Neural cell (in vitro differentiated cells): ENCODE measurements around the gene PDE6D. TPM values are rescaled to one million over a fixed set of nuclear protein-coding genes. Genes with fewer than 3 reads are reported as not detected.

Source experiments
- H2AFZ ChIP-seq: fragments of 200-600, 300-800 bp; sonication (generic), shearing (Covaris generic); 2 replicates; pipeline ENCODE4 v1.6.0; 2014; ENCODE audit warnings: low read depth, mild to moderate bottlenecking, antibody characterized with exemption, low read length, moderate library complexity
- H3F3A ChIP-seq: fragments of 200-600 bp; shearing (Covaris generic); 2 replicates; pipeline ENCODE4 v1.6.1; 2016; ENCODE audit warnings: mild to moderate bottlenecking, moderate library complexity, mixed read lengths, antibody characterized with exemption, low read length; ENCODE audit not compliant: insufficient read depth, poor library complexity, severe bottlenecking
- H3K27ac ChIP-seq: fragments of 200-600, 300-800 bp; sonication (generic), shearing (Covaris generic); 2 replicates; pipeline ENCODE4 v1.5.1; 2014; ENCODE audit warnings: mild to moderate bottlenecking, low read length, moderate library complexity
- H3K27me3 ChIP-seq: fragments of 300-800, 200-600 bp; sonication (generic), shearing (Covaris generic); 2 replicates; pipeline ENCODE4 v1.6.0; 2014; ENCODE audit warnings: mild to moderate bottlenecking, low read depth, low read length, moderate library complexity; ENCODE audit not compliant: insufficient read depth
- H3K36me3 ChIP-seq: fragments of 300-800, 200-600 bp; sonication (generic), shearing (Covaris generic); 2 replicates; pipeline ENCODE4 v1.5.1; 2014; ENCODE audit warnings: mild to moderate bottlenecking, antibody characterized with exemption, low read length, moderate library complexity; ENCODE audit not compliant: insufficient read depth
- H3K4me2 ChIP-seq: fragments of 300-800, 200-600 bp; sonication (generic), shearing (Covaris generic); 2 replicates; pipeline ENCODE4 v1.6.0; 2014; ENCODE audit warnings: mild to moderate bottlenecking, low read length
- H3K4me3 ChIP-seq: fragments of 300-800, 200-600 bp; sonication (generic), shearing (Covaris generic); 2 replicates; pipeline ENCODE4 v1.5.1; 2014; ENCODE audit warnings: mild to moderate bottlenecking, low read length, moderate library complexity
- H3K79me2 ChIP-seq: fragments of 200-600 bp; shearing (Covaris generic); replicated peaks from 2 replicates; pipeline ENCODE4 v1.6.0; 2014; ENCODE audit warnings: mild to moderate bottlenecking, low read length, moderate library complexity; ENCODE audit not compliant: insufficient read depth
- H3K9ac ChIP-seq: fragments of 300-800, 200-600 bp; sonication (generic), shearing (Covaris generic); 2 replicates; pipeline ENCODE4 v1.6.1; 2016; ENCODE audit warnings: mild to moderate bottlenecking, low read length, mixed read lengths
- H3K9me2 ChIP-seq: fragments of 200-600 bp; shearing (Covaris generic); 2 replicates; pipeline ENCODE4 v1.6.1; 2016; ENCODE audit warnings: mild to moderate bottlenecking, low read length, mixed read lengths; ENCODE audit not compliant: insufficient read depth
- H3K9me3 ChIP-seq: fragments of 200-600, 300-800 bp; sonication (generic), shearing (Covaris generic); 2 replicates; pipeline ENCODE4 v1.6.1; 2016; ENCODE audit warnings: mild to moderate bottlenecking, mixed run types, low read length, moderate library complexity, mixed read lengths
- H4K20me1 ChIP-seq: fragments of 200-600 bp; shearing (Covaris generic); 2 replicates; pipeline ENCODE4 v1.6.1; 2016; ENCODE audit warnings: mild to moderate bottlenecking, mixed run types; ENCODE audit not compliant: insufficient read depth
- CTCF ChIP-seq: fragments of 450-650 bp; IDR thresholded peaks from 2 replicates; pipeline ENCODE4 v1.5.1; 2014; ENCODE audit warnings: antibody characterized with exemption, mild to moderate bottlenecking, moderate library complexity; ENCODE audit not compliant: poor library complexity, severe bottlenecking
- EP300 ChIP-seq: fragments of 450-650 bp; conservative IDR thresholded peaks from 2 replicates; pipeline ENCODE4 v1.6.1; 2014; ENCODE audit warnings: antibody characterized with exemption, mild to moderate bottlenecking, moderate library complexity; ENCODE audit not compliant: poor library complexity, severe bottlenecking
- EZH2 ChIP-seq: fragments of 200-600, 300-800 bp; shearing (Covaris generic), sonication (generic); IDR thresholded peaks from 2 replicates; pipeline ENCODE4 v1.6.1; 2014; ENCODE audit warnings: antibody characterized with exemption, low read length, borderline replicate concordance, mild to moderate bottlenecking; ENCODE audit not compliant: insufficient read depth, poor library complexity, severe bottlenecking
- MXI1 ChIP-seq: fragments of 450-650 bp; conservative IDR thresholded peaks from 2 replicates; pipeline ENCODE4 v1.6.1; 2014; ENCODE audit warnings: antibody characterized with exemption, mild to moderate bottlenecking; ENCODE audit not compliant: poor library complexity, severe bottlenecking
- POLR2AphosphoS5 ChIP-seq: IDR thresholded peaks from 2 replicates; pipeline ENCODE4 v1.6.1; 2012
- RAD21 ChIP-seq: fragments of 450-650 bp; conservative IDR thresholded peaks from 2 replicates; pipeline ENCODE4 v1.6.1; 2014; ENCODE audit warnings: antibody characterized with exemption, mild to moderate bottlenecking, moderate library complexity
- REST ChIP-seq: IDR thresholded peaks from 2 replicates; pipeline ENCODE4 v1.6.1; 2012; ENCODE audit warnings: borderline replicate concordance
- SMC3 ChIP-seq: fragments of 450-650 bp; conservative IDR thresholded peaks from 2 replicates; pipeline ENCODE4 v1.6.1; 2014; ENCODE audit warnings: antibody characterized with exemption, mild to moderate bottlenecking, moderate library complexity; ENCODE audit not compliant: poor library complexity
- TAF1 ChIP-seq: IDR thresholded peaks from 2 replicates; pipeline ENCODE4 v1.6.1; 2012; ENCODE audit warnings: low read depth
- polyA plus RNA-seq: library from polyadenylated mRNA; depleted of rRNA; stranded (reverse); fragments of >200 nt; gene quantifications from 2 replicates; pipeline ENCODE4 v1.2.3, GENCODE V29; 2014

The PDE6D gene
- polyA plus RNA-seq, 1 donor from 2014 or later, result 150 TPM

- peaks cover 11% of the 10 kb centered on the region for H3F3A ChIP-seq
- H3K4me3 ChIP-seq, result no peak overlapping the region
Observed at GRCh38 chr2:231718799-231719198, 62.3 kb downstream of the PDE6D start.

More at GRCh38 chr2:231718799-231719198, 62.3 kb downstream of the PDE6D start:
- Histone ChIP-seq H3K4me2 (no peak overlapping the region), H3K27me3 (no peaks in the 10 kb centered on the region), H4K20me1 (peaks cover 11% of the 10 kb centered on the region), H3K9me3 (no peaks in the 10 kb centered on the region), H3K27ac (no peak overlapping the region), H3K9ac (no peak overlapping the region), H3K36me3 (no peaks in the 10 kb centered on the region), H3K79me2 (peaks cover 4% of the 10 kb centered on the region), H3K9me2 (no peaks in the 10 kb centered on the region), H2AFZ (no peak overlapping the region)
- TF ChIP-seq POLR2AphosphoS5 (no peak), RAD21 (no peak), MXI1 (no peak), CTCF (no peak), TAF1 (no peak), EP300 (no peak), SMC3 (no peak), REST (no peak), EZH2 (no peak)
